ENCODE data around the gene PRKCE.

GRCh38 chr2:45904267-45904945 is 252.9 kb downstream of the PRKCE start:
- no peak for TF ChIP-seq CTCF (conservative IDR thresholded peaks at IDR 0.05 in 1 of 2, IDR thresholded peaks at IDR 0.05 in 1 of 2; ENCODE audit: low read depth in 1 of 2, low read length in 2 of 2)
- TF ChIP-seq EZH2 (IDR thresholded peaks at IDR 0.05; ENCODE audit: low read length, missing control alignments) = no peak

All from fibroblast of lung (primary cell).